ENCODE results near the gene ZNF664.

ZNF664 gene

DNA sequence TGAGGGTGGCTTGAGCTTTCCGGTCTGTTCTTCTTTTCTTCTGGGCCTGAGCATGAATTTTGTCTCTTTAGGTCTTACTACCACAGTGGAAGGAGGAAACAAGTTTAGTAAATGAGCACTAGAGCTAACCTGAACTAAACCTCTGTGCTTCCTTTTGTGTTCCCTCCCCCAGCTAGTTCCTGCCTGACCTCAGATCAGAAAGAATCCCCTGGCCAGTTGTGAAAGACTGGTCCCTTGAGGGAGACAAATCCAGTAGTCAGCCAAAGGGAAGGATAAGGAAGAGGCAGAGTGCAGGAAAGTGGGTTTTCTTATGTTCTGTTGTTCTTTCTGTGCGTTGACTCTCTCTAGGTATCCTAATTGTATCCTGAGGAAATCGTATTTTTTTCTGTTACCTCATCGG is 17.5 kb downstream of the ZNF664 start:
- DNase-seq (ENCODE audit: low spot score): no peak

DNA sequence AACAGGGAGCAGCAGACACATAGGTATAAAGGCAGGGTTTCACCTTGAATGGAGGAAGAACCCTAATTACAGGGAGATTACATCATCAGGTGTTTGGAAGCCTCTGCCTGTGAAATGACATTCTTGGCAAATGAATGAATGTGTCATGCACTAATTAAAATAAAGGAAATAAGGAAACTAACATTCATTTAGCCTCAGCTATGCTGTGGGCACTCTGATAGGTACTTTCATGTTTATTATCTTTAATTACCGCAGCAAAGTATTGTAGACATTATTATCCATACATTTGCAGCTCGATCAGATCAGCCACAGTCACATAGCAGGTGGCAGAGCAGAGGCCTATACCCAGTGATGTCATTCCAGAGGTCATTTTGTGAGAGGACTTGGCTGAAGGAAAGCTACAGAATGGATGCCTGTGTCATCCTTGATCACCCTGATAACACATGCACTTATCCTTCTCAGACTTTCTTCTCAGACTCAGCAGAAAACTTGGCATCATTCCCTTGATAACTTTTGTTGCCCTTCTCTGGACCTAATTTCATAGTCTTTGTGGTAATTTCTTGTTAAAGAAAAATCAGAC is 18.4 kb downstream of the ZNF664 start:
- DNase-seq (ENCODE audit: low spot score): no peak

DNA sequence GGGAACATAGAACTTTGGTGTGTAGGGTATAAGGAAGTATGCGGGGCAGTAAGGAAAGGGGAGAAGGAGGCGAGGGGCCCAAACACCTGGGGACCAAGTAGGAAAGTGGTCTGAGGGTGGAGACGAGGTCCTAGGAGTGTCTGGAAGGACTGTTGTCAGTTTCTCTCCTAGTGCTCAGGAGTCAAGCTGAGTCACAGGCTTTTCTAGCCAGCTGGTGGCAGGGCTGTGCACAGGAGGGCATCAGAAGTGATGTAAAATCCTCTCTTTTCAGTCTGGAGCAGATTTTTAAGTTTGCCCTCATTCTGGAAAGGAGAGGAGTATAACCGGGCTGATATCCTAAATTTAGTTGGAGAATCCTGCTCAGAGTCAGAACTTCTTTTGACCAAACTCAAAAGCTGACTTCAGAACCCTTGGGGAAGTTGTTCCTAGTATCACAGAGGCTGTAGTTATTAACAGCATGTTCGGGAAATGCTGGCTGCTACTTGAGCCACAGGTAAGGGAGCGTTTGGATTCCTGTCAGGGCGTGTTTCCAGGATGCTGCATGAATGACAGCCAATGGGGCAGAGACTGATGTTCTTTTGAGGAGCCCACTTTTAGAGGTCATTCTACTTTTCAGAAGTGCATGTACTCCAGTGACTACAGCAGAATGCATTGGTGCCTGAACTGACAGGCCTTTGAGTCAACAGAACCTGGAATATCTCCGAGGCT is 19.3 kb downstream of the ZNF664 start:
- DNase-seq (ENCODE audit: low spot score): no peak

DNA sequence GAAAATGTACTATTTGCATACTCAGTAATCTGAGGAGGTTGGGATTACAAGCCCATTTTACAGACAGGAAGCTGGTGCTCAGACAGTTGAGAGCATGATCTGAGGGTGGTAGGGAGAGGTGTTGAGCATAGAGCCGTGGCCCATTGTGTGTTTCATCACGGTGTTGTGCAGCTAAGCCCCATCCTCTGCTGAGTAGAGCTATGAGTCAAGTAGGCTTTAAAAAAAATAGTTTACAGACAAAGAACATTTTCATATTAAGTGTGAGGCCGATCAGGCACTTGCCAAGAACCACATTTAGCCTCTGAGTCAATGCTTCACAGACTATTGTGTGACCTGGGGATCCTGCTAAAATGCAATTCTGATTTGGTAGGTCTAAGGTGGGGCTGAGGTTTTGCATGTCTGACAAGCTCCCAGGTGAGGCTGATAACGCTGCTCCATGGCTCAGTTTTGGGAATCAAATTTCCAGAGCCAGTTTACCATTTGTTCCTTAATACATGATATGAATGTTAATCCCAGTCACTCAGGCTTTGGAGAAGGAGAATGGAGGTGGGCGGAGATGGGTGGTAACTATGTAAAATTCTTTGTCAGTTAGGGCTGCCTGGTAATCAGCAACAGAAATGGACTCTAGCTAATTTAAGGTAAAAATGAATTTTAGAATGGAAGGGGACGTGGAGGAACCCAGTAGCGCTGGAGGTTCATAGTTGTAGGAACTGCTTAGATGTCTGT is 22.2 kb downstream of the ZNF664 start:
- no peak for DNase-seq (ENCODE audit: low spot score)

DNA sequence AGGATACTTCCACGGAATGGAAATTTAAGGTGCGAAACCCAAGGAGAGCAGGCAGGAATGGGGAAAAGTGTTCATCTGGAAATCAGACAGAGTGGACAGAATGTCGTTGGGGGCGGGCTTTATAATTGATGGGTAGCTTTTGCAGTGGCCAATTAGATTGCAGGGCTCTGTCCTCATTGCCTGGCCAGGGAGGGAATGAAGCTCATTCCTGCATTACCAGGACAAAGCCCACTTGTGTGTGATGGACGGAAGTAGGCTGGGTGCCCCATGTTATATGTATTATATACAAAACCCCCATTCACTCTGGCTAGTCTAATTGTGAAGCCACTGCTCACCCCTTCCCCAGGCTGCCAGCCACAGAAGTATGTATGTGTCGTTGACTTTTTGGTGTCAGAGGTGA is 23.6 kb downstream of the ZNF664 start:
- no peak for DNase-seq (ENCODE audit: low spot score)

DNA sequence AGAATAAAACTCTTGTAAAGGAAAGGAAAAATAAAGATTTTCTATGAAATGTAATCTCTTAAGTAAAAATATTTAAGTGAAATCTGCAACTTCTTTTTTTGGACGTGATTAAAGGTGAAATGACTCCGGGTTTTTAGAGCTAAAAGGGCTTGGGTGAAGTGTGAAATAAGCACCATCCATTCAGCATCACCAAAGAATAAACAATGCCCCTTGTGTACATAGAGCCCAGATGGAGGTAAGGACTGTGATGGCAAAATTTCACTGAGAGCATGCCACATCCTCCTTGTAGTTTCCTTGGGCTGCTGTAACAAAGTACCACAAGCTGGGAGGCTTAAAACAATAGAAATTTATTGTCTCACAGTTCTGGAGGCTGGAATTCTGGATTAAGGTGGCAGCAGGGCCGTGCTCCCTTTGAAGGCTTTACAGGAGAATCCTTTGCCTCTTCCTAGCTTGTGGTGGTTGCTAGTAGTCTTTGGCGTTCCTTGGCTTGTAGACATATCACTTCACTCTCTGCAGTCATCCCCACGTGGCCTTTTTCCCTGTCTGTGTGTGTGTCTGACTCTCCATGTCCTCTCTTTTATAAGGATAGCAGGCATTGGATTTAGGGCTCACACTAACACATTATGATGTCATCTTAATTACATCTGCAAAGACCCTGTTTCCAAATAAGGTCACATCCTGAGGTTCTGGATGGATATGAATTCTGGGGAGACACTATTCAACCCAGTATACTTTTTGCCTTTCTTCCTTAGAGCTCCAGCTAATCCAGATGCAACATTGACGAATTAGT is 24.2 kb downstream of the ZNF664 start:
- no peak for DNase-seq (ENCODE audit: low spot score)

DNA sequence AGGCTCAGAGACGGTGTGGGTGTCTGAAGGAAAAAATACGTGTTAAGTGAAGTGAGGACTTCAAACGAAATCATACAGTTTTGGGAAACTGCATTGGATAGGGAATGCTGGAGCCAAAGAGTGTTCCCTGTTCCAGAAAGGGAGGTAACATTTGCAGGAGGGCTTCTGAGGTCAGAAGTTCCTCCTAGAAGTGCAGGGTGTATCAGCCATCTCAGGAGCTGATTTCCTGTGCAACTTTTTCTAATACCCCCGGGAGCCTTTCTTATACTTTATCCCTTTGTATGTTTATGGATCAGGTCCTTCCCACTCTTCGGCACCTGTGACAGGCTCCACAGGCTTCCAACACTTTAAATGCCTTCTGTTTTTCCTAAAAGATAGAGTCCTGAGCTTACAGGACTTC is 24.9 kb downstream of the ZNF664 start:
- DNase-seq (ENCODE audit: low spot score): no peak

DNA sequence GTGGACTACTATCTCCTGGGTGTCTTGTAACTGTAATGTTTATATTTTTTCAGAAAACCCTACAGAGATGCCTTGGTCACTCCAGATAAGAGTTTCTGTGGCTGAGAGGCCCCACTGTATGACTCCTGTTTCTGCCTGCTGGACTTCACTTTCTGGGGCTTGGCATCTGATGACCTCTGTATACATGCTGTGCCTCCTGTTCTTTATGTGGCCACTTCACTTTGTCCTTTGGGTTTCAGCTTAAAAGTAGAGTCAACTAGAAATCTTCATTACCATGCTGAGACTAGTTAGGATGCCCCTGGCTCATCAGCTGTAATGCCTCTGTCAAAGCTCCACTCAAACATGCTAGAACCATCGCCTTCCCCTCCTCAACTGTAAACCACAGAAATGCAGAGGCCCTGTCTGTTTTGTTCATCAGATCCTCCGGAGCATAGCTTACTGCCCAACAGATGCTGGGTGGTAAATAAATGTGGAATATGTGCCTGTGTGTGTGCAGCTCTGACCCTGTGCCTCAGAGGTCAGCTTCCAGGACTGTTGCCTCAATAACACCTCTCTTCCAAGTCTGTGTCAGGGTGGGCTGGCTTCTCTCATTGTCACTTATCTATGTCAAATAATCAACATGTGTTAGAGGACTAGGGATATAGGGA is 25.5 kb downstream of the ZNF664 start:
- no peak for DNase-seq (ENCODE audit: low spot score)

DNA sequence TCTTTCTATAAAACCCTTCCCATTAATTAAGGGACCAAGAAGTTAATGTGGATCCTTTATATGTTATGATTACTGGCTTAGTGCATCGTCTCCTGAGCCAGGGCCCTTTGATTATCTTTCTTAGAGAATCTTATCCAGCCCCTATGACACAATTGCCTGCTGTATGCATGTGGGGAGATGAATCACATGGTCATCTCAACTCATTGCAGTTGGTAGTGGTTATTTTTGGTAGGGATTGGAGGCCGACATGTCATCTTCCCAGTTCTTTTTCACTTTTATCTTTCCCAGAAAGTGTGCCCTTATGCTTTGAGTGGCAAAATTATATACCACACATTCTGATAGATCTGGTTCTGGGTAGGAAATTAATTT is 26.0 kb downstream of the ZNF664 start:
- DNase-seq (ENCODE audit: low spot score): no peak

DNA sequence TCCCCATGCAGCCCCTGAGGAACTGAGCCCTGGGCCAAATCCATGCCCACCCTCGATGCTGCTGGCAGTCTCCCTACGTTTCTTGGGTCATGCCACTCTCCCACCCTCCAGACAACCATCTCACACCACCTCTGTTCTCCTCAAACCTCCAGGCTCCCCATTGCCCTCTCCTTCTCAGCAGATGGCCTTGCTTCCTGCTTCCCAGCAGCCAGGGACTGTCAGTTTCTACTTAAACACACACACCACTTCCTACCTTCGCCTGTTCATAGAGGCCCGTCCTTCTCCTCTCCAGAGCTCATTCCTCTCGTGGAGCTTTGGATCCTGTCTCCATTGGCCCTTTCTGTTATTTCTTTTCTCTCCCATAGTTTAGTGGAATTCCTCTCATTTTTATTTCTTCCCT is 27.1 kb downstream of the ZNF664 start:
- DNase-seq (ENCODE audit: low spot score): no peak

DNA sequence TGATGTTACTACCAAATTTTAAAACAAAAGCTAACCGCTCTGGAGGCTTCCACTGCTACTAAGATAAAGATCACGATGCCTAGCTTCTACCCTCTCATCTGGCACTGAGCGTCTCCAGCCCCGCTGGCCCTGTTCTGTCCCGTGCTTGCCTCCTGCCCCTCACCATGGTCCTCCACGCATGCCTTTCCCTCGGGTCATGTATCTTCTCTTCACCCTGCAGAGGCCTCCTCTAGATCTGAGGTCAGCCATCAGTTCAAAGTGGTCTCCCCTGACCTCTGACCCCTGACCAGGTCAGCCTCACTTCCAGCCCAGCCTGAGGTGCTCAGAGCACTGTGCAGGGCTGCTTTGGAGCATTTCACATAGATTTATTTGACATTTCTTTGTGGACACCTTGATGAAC is 28.3 kb downstream of the ZNF664 start:
- DNase-seq (ENCODE audit: low spot score): no peak

DNA sequence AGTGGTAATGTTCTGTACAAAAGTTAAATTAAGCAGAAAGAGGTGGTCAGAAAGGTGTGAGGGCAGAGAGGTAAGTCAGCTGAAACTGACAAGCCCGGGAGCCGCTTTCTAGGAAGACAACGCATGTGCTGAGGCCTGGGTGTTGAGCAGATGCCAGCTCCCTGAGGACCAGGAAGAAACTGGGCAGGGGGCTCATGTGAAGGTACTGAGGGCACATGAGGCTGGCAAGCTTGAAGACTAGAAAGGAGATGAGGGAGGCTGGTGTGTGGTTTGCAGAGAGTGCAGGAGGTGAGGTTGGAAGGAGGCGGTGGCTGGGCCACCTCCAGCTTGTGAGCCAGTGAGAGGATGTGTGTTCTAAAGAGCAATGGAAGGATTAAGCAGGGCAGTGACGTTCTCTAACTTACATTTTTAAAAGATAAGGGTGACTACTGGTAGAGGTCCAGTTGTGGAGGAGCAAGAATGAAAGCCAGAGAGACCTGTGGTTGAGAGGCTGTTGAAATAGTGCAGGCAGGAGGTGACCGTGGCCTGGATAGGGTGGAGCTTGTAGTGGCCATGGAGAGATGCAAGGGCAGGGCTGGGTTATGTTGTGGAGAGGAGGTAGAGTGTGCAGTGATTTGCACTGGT is 29.1 kb downstream of the ZNF664 start:
- DNase-seq (ENCODE audit: low spot score): no peak

DNA sequence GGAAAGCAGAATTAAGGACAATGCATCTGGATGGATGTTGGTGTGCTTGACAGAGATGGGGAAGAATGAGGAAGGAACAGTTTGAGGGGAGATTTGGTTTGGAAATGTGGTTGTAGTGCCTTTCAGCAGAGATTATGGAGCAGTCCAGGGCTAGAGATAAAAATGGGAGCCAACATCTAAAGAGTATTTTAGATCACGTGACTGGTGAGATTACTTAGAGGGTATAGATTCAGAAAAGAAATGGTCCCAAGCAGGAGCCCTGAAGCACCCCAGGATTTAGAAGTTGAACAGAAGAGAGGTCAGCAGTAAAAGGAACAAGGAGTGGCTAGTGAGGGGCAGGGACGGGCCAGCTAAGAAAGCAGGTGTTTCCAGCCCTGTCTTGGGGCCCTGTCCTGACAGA is 29.6 kb downstream of the ZNF664 start:
- no peak for DNase-seq (ENCODE audit: low spot score)

DNA sequence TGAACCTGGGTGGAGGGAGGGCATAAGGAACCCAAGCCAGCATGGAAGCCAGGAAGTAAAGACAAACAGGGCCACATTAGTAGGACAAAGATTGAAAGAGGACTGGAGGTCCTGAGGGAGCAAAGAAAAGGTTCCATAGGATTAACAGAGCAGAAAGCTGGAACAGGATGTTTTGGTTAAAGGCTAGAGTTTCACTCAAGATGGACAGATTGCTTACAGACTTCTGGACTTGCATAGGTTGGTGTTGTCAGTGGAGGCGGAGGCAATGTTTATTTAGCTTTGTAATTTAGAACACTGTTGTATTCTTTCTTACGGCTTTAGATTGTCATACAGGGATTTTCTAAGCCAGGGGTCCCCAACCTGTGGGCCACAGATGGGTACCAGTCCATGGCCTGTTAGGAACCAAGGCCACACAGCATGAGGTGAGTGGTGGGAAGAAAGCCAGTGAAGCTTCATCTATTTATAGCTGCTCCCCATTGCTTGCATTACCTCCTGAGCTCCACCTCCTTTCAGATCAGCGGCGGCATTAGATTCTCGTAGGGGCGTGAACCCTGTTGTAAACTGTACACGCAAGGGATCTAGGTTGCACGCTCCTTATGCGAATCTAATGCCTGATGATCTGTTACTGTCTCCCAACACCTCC is 31.3 kb downstream of the ZNF664 start:
- no peak for DNase-seq (ENCODE audit: low spot score)

DNA sequence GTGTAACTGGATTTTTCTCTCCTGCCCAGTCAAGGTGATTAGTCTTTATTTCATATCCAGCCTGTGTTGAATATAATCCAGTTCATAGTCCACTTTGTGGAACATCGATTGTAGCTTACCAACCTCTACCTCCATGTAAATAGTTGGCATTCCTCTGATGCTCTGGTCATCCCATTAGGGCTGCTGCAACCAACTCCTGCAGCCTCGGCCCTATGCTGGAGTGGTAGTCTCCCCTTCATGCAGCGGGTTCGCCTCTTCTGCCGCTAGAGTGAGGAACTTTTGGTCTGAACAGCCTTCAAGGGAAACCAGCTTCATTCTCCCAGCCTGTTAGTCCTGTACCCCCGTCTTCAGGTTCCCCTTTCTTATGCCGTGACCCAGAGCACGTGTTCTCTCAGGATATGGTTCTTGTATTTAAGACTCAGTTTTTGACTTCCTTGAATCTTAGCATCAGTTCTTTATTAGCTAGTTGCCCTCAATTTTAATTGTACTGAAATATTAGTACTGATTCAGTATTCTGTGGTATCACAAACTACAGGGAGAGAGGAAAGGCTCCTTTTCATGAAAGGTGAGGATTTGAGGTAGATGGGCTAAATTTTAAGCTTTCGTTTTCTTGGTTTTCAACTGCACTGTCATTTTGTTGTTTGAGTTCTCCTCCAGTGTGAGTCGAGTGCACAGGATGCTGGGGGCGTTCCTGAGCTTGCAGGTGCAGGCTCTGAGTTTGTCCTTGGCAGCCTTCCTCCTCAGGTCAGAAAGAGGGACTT is 33.2 kb downstream of the ZNF664 start:
- DNase-seq (ENCODE audit: low spot score): no peak

DNA sequence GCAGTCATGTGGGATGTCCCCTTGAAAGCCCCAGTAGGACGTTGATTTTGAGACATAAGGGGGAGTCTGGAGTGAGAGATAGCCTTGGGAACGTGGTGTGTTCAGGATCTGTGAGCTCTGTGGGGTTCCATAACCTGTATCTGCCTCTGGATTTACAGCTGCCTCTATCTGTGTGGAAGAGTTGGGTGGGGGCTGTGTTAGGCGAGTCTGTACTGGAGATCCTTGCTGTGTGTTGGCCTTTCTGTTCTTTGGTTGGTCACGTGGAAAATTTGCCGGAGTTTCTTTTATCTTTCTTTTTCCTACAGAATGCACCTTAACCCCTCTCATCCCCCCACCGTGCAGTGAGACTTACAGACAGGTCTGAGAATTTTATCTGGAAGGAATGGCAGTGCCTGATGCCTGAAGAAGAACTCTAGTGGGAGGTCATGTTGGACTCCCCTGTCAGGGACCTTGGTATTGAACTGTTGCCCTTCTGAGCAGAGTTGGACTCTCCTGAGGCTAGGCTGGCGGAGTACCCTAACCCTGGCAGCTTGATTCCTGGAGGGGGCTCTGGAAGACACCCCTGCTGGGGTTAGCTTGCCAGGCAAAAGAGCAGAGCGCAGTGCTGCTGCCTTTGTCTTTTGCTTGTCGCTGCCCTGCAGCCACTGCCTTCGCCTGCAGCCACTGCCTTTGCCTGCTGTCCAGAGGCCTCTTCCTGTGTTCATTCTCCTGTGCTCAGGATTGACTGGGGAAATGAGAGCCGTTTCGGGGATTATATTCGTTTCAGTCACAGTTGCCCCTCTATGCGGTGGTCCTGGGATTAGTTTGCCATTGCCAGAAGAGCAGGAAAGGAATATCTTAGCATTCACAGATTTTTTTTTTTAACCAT is 34.1 kb downstream of the ZNF664 start:
- no peak for DNase-seq (ENCODE audit: low spot score)

DNA sequence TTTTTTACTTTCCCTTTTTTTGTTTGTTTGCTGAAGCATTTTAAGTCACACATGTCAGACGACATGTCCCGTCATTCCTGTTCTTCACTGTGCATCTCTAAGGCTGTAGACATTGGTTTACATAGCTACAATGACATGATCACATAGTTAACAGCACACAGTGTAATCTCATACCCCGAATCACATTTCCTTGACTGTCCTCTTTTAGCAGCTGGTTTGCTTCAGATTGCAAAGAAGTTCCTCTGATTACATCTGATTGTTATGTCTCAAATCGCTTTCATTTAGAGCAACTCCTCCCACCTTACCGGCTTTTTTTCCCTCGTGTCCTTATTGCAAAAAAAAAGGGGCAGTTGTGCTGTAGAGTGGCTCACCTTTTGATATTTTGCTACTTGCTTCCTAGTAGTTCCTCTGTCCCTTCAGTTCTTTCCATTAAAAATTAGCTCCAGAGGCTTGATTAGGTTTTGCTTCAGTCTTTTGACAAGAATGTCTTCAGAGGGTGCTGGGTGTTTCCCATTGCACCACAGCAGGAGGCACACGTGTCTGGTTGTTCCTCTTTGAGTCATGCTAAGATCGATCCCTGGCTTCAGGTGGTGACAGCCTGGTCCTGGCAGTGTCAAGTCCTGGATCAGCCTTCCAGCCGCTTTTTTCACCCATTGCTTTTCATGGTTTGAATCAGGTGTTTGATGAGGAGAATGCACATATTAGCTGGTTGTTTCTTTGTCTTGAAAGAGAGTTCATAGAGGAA is 35.0 kb downstream of the ZNF664 start:
- no peak for DNase-seq (ENCODE audit: low spot score)

DNA sequence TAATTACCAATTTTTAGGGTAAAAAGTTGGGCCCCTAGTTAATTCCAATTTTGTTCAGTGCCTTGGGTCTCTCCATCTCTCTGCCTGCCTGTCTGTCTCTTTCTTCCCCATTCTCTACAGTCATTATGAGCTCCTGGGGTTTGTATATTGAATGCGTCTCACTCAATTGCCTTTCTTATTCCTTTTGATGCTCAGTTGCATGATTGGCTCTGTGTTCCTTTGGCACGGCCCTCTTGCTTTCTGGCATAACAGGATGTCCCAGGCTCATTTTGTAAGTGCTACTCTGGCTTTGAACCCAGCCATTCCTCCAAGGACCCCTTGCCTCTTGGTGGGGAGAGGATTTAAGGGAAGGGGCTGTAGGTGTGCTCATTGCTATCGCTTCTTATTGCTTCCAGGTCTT is 35.6 kb downstream of the ZNF664 start:
- DNase-seq (ENCODE audit: low spot score): no peak

DNA sequence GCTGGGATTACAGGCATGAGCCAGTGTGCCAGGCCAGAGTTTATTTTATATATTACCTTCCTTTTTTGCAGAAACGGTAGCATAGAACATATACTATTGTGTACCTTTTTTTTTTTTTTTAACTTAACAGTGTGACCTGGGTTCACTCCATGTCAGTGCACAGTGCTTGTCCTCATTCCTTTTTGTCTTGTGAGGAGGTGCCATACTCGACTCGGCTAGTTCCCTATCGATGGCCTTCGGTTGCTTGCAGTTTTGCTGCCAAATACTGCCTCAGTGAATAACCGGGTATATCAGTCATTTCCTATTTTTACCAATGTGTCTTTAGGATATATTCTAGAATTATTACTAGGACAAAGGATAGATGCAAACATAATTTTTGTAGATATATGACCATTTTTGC is 36.8 kb downstream of the ZNF664 start:
- DNase-seq (ENCODE audit: low spot score): no peak
